ENCODE data around the gene ARHGEF40.

Gene ARHGEF40

DNA sequence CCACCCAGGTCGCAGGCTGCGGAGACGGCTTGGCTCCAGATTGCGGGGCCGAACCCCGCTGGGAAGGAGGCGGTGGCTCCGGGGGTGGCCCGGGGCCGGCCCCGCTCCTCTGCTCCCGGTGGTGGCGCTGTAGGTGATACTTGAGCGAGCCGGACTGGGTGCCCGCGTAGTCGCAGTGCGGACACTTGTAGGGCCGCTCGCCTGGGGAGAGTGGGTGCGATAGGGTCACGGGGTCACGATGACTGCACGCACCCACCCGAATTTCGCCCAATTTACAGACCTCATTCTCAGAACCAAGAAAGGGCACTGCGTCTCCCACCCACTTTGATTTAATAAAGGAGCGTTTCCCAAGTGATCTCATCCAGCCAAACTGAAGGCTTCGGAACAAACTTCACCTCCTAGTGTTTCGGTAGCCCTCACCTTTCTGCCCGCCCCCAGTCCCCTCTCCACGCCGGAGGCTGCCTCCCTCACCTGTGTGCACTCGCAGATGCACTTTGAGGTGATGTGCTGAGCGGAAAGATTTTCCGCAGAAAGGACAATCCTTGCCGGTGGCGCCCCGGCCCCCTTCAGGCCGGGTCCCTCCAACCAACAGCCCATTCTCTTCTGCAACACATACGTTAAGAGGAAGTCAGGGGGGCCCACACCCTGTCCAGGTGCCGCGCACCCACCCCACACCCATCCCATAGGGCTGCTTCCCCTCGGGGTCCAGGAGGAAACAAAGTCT lies 21.0 kb downstream of the ARHGEF40 start:
- no peak overlapping the region for H3K4me3 Mint-ChIP-seq
- no peak overlapping the region for H3K27ac Mint-ChIP-seq
- no peaks in the 10 kb centered on the region for H3K27me3 Mint-ChIP-seq
- H3K36me3 Mint-ChIP-seq (ENCODE audit: low read depth) = peaks cover 5% of the 10 kb centered on the region
- H3K9me3 Mint-ChIP-seq = no peaks in the 10 kb centered on the region
- no peak for DNase-seq
- H3K4me1 Mint-ChIP-seq (ENCODE audit: low read depth) = peaks cover 25% of the 10 kb centered on the region

- Mint-ChIP-seq H3K9me3 (no peaks in the 10 kb centered on the region), H3K27me3 (no peaks in the 10 kb centered on the region), H3K4me1 (ENCODE audit: low read depth) (peaks cover 20% of the 10 kb centered on the region)
Measured at GRCh38 chr14:21091821-21092272, 21.7 kb downstream of the ARHGEF40 start.

GRCh38 chr14:21092273-21093011 lies 22.3 kb downstream of the ARHGEF40 start:
- Mint-ChIP-seq H3K27ac (no peak overlapping the region), H3K27me3 (no peaks in the 10 kb centered on the region), H3K36me3 (ENCODE audit: low read depth) (peaks cover 5% of the 10 kb centered on the region), H3K9me3 (no peaks in the 10 kb centered on the region), H3K4me1 (ENCODE audit: low read depth) (peaks cover 18% of the 10 kb centered on the region), H3K4me3 (no peak overlapping the region)
- peak; percentile 97 for DNase-seq

More at GRCh38 chr14:21091821-21092272, 21.7 kb downstream of the ARHGEF40 start:
- Mint-ChIP-seq H3K27ac (no peak overlapping the region), H3K4me3 (no peak overlapping the region), H3K36me3 (ENCODE audit: low read depth) (peaks cover 5% of the 10 kb centered on the region)
- DNase-seq = no peak

DNA sequence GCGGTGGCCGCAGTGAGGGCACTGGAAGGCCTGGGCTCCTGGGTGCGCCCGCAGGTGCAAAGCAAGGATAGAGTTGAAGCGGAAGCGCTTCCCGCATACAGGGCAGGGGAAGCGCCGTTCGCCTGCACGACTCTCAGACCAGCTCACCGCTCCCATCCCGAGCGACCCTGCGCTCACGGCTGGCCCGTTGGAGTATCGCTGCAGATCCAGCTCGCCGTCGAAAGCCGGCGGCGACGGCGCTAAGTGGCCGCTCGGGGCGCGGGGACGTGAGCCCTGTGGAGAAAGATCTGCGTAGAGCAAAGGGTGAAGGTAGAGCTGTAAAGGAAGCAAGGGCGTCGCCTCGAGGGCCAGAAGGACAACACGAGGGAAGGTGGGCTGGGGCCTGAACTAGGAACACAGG lies 22.9 kb downstream of the ARHGEF40 start:
- H3K36me3 Mint-ChIP-seq (ENCODE audit: low read depth) = peaks cover 5% of the 10 kb centered on the region
- no peak overlapping the region for H3K4me3 Mint-ChIP-seq
- no peaks in the 10 kb centered on the region for H3K9me3 Mint-ChIP-seq
- H3K27me3 Mint-ChIP-seq = no peaks in the 10 kb centered on the region
- no peak overlapping the region for H3K27ac Mint-ChIP-seq
- H3K4me1 Mint-ChIP-seq (ENCODE audit: low read depth) = peaks cover 13% of the 10 kb centered on the region
- no peak for DNase-seq

DNA sequence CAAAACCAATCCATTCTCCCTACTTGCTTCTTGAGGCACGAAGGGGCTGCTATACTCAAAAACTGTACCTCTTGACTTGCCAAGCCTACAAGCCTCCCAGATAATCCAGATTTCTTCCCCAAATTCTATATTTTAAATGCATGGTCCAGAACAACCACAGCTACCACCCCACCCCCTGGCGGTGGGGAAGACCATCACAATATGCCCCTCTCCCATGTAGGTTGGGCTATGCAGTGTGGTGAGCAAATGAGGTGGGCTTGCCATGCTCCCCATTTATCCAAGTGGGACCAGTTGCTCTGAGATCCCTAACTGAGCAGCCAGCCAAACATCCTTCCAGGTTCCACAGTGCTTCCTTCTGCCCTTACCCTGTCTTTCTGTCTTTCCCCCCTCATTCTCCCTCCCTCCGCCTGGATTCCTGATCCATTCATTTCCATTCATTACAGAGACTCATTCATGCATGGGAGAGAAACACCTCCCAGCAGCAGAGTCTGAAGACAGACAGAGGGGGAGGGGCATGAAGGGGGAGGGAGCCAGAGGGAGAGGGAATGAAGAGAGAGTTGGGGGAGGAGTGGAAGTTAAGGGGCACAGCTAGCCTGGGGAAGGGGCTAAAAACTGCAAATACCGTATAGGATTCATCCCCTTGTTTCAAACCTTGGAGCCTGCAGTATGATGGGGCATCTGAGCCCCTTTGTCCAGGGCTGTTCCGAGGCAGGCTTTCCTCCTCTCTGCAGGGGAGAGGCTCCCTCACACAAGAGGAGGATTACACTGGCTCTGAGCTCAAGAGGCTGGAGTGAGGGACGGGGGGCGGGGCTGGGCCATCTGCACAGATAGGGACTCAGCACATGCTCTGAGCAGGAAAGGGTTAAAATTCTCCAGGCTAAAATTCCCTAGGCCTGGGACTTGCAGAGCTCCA lies 23.9 kb downstream of the ARHGEF40 start:
- no peak overlapping the region for H3K4me3 Mint-ChIP-seq
- H3K36me3 Mint-ChIP-seq (ENCODE audit: low read depth) = peaks cover 5% of the 10 kb centered on the region
- no peak for DNase-seq
- no peaks in the 10 kb centered on the region for H3K27me3 Mint-ChIP-seq
- H3K27ac Mint-ChIP-seq = no peak overlapping the region
- no peaks in the 10 kb centered on the region for H3K9me3 Mint-ChIP-seq
- peaks cover 14% of the 10 kb centered on the region for H3K4me1 Mint-ChIP-seq (ENCODE audit: low read depth)

DNA sequence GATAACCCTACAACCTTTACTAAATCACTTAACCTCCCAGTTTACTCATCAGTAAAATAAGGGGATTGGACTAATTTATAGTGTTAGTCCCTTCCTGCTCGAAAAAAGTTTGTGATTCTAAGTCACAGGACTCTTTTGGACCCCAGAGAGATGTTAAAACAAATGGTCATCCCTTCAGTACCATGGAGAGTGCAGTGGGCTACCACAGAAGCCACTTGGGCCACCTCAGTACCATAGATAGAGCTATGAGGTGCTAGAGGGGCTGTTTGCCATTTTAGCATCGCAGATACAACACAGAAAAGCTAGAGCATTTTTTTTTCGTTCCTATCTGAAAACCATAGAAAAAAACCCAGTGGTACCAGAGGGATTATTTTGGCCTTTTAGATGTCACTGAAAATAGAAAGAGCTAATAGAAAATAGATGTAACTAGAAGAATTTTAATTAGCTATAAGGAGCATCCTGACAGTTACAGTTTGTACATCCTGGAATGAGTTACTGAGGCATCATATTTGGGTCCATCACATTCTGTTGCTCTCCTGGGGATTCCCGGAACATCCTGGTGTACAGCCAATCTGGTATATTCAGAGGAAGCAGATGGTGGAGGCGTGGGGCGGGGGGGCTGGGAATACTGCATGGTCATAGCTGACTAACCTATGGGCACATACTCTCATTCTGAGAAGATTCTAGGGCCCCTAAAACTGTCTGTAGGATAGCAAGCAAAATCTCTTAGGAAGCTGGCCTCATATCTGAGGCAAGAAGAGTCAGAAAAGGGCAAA lies 25.5 kb downstream of the ARHGEF40 start:
- Mint-ChIP-seq H3K36me3 (ENCODE audit: low read depth) (peaks cover 5% of the 10 kb centered on the region), H3K27ac (no peak overlapping the region), H3K4me1 (ENCODE audit: low read depth) (peaks cover 19% of the 10 kb centered on the region), H3K4me3 (no peak overlapping the region), H3K27me3 (no peaks in the 10 kb centered on the region), H3K9me3 (no peaks in the 10 kb centered on the region)
- DNase-seq = no peak

DNA sequence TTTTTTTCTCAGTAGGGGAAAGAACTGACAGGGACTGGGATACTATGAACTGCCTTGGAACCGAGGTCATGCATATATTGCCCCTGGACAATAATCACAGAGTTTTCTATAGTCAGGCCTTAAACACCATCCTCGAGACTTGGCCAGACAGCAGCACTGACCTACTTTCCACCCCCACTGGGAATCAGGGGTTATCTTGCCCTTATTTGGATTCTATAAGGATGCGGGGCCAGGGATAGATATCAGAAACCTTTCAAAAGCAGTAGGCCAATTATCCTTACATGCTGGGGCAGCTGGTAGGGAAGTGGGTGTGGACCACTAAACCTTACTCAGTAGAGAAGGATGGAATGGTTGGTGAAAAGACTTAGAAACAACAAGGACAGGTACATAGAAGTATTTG lies 26.3 kb downstream of the ARHGEF40 start:
- H3K27me3 Mint-ChIP-seq = no peaks in the 10 kb centered on the region
- H3K4me3 Mint-ChIP-seq = no peak overlapping the region
- H3K36me3 Mint-ChIP-seq (ENCODE audit: low read depth) = peaks cover 2% of the 10 kb centered on the region
- no peak overlapping the region for H3K27ac Mint-ChIP-seq
- peaks cover 22% of the 10 kb centered on the region for H3K4me1 Mint-ChIP-seq (ENCODE audit: low read depth)
- no peak for DNase-seq
- no peaks in the 10 kb centered on the region for H3K9me3 Mint-ChIP-seq

- Mint-ChIP-seq H3K27me3 (no peaks in the 10 kb centered on the region), H3K9me3 (no peaks in the 10 kb centered on the region), H3K27ac (peak overlapping the region; percentile 81), H3K4me1 (ENCODE audit: low read depth) (peaks cover 29% of the 10 kb centered on the region), H3K36me3 (ENCODE audit: low read depth) (no peaks in the 10 kb centered on the region), H3K4me3 (peak overlapping the region; percentile 73)
- DNase-seq = no peak
Measured at GRCh38 chr14:21096978-21097635, 27.0 kb downstream of the ARHGEF40 start.

GRCh38 chr14:21097636-21098075 lies 27.6 kb downstream of the ARHGEF40 start:
- Mint-ChIP-seq H3K4me1 (ENCODE audit: low read depth) (peaks cover 32% of the 10 kb centered on the region), H3K4me3 (peak overlapping the region; percentile 73), H3K27me3 (no peaks in the 10 kb centered on the region), H3K27ac (peak overlapping the region; percentile 81), H3K36me3 (ENCODE audit: low read depth) (no peaks in the 10 kb centered on the region), H3K9me3 (no peaks in the 10 kb centered on the region)
- DNase-seq = no peak

DNA sequence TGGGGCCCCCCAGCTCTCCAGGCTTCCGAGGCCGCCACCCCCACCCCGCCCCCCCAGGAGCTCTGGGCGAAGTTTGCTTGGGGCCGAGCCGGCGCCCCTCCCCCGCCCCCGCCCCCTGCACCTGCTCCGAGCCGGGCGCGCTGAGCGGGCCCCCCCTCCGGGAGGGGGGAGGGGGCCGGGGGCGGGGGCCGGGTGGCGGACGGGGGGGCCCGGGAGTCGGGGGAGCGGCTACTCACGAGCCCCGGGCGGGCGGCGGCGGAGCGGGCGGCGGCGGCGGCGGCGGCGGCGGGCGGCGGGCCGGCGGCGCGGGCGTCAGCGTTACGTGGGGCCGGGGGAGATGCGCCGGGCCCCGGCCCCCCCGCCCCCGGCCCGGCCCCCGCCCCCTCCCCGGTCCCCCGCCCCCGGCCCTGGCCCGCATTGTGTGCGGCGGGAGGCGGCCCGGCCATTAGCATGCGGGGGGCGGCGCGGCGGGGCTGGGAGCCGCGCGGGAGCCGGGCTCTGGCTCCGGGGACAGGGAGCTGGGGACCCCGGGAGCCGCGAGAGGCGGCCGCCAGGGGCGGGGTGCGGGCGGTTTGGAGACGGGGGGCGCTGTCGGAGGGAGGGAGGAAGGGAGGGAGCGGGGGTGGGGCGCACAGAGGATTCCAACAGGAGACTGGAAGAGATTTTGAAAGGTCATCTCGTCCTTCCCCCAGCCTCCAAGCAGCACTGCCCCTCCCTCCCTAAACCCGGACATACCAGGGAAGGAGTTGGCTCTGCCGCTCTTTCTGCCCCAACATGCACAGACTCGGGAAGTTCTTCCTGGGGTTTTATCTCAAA lies 28.2 kb downstream of the ARHGEF40 start, which contains the start of gene ZNF219:
ZNF219 (minus strand) TSS at position 580 of the 816 bp plus-strand sequence. CDS start 5,064 bp downstream, outside the sequence.
- H3K27me3 Mint-ChIP-seq = no peaks in the 10 kb centered on the region
- peak; percentile 63 for DNase-seq

DNA sequence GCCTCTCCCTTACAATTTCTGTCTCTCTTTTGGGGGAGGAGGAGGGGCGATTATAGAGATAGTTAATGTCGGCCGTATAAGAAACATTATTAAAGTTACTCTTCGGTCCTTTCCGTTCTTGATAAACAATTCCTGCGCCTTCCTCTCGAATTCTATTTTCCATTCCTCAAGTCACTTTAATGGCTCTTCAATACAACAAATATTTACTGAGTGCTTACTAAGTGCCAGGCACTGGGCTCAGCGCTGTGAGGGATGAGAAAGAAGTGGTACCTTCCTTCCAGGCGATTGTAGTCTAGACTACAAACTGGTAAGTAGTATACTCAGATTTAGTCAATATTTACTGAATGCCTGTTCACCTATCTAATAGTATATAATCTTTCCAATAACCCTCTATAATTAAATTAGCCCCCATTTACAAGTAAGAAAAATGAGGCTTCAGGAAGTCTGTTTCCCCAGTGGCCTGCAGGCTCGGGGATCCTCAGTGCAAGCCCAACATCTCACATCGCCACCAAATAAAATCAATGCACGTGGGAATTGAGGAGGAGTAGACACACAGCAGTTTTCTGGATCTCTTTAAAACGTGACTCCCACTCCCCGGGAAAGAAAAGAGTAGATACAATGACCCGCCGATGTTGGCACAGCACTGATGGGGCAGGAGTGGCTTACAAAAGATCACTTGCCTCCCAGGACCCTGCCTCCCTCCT lies 28.9 kb downstream of the ARHGEF40 start:
- peaks cover 37% of the 10 kb centered on the region for H3K4me1 Mint-ChIP-seq (ENCODE audit: low read depth)

More for the DNA sequence above, 28.2 kb downstream of the ARHGEF40 start, which contains the start of gene ZNF219:
- H3K27ac Mint-ChIP-seq = peak within 1 kb of the TSS; percentile 85
- H3K4me1 Mint-ChIP-seq (ENCODE audit: low read depth) = peaks cover 35% of the 10 kb centered on the region
- no peaks in the 10 kb centered on the region for H3K36me3 Mint-ChIP-seq (ENCODE audit: low read depth)
- peak within 1 kb of the TSS; percentile 76 for H3K4me3 Mint-ChIP-seq
- H3K9me3 Mint-ChIP-seq = no peaks in the 10 kb centered on the region

DNA sequence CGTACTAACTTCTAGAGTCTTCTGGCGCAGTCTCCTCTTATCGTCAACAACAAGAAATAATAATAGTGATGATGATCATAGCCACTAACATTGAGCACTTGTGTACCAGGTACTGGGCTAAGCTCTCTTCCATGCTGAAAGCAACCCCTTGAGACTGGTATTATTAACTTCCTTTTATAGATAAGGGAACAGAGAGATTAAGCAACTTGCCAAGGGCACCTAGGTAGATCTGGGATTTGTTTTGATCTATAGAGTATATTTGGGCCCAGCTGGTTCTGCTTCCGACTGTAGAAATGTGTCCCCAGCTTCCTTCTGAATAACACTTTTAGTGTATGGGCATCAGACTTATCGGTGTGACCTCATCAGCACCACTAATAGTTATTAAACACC lies 29.5 kb downstream of the ARHGEF40 start:
- H3K27ac Mint-ChIP-seq = no peak overlapping the region
- peaks cover 39% of the 10 kb centered on the region for H3K4me1 Mint-ChIP-seq (ENCODE audit: low read depth)
- H3K9me3 Mint-ChIP-seq = no peaks in the 10 kb centered on the region
- no peak for DNase-seq
- H3K4me3 Mint-ChIP-seq = peak overlapping the region; percentile 76
- H3K27me3 Mint-ChIP-seq = no peaks in the 10 kb centered on the region
- H3K36me3 Mint-ChIP-seq (ENCODE audit: low read depth) = peaks cover 6% of the 10 kb centered on the region

More for the DNA sequence above, 28.9 kb downstream of the ARHGEF40 start:
- DNase-seq = no peak
- Mint-ChIP-seq H3K9me3 (no peaks in the 10 kb centered on the region), H3K27ac (peak overlapping the region; percentile 85), H3K4me3 (peak overlapping the region; percentile 76), H3K36me3 (ENCODE audit: low read depth) (peaks cover 2% of the 10 kb centered on the region), H3K27me3 (no peaks in the 10 kb centered on the region)
